ENCODE measurements around the gene WIPF3.

The WIPF3 gene

DNA sequence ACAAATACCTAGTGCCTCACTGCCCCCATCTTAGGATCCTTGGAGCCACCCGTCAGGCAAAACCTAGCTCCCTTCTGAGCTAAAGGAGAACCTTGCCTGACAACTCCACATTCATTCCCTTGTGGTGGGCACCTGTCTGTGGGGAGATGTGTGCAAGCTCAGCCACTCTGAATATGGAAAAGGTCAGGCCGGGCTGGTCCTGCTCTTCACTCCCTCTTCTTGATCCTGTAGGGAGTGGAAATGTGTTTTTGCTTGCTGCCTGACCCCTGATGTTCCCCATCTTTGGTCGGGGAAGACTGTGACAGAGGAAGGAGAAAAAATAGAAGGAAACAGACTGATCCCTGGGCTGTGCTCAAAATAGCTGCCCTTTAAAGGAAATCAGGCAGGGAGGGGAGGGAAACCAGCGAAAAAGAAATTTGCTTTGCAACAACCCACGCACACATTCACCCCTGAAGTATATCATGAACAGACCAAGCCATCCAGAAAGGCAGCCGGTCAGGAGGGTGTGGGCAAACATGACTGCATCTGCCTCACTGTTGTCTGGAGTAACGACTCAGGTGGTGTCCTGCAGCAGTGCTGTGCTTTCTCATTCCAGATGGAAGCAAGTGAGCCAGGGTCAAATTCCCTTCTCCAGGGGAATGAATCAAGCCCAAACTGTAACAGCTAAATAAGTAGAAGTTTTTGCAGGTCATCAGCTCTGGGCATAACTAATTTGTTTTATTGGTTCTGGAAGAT is 109.3 kb downstream of the WIPF3 start:
- Mint-ChIP-seq H3K4me3 (no peak overlapping the region), H3K4me1 (peaks cover 18% of the 10 kb centered on the region), H3K36me3 (ENCODE audit: low read depth) (peaks cover 37% of the 10 kb centered on the region), H3K27ac (peak overlapping the region; percentile 77), H3K27me3 (ENCODE audit: low read depth, poor library complexity) (no peaks in the 10 kb centered on the region), H3K9me3 (no peaks in the 10 kb centered on the region)
- no peak for DNase-seq
- TF ChIP-seq, protein P1, sequence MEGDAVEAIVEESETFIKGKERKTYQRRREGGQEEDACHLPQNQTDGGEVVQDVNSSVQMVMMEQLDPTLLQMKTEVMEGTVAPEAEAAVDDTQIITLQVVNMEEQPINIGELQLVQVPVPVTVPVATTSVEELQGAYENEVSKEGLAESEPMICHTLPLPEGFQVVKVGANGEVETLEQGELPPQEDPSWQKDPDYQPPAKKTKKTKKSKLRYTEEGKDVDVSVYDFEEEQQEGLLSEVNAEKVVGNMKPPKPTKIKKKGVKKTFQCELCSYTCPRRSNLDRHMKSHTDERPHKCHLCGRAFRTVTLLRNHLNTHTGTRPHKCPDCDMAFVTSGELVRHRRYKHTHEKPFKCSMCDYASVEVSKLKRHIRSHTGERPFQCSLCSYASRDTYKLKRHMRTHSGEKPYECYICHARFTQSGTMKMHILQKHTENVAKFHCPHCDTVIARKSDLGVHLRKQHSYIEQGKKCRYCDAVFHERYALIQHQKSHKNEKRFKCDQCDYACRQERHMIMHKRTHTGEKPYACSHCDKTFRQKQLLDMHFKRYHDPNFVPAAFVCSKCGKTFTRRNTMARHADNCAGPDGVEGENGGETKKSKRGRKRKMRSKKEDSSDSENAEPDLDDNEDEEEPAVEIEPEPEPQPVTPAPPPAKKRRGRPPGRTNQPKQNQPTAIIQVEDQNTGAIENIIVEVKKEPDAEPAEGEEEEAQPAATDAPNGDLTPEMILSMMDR (IDR thresholded peaks at IDR 0.05): no peak

DNA sequence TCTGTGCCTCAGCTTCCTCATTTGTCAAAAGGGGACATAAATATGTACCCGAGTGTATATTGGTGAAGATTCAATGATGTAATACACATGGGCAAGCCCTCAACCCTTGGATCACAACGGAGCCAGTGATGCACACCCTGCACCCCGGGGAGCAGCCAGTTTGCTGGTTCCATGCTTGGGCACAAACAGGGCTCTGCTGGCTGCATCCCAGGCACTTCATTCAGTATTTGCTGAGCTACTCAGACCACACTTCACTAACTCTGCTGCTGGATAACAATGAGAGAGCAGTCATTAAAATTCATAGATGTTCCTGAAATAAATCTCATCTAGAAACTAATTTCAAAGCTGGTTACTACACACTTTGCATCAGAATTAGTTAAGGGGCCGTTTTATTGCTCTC is 111.3 kb downstream of the WIPF3 start:
- H3K27ac Mint-ChIP-seq: peak overlapping the region; percentile 78

DNA sequence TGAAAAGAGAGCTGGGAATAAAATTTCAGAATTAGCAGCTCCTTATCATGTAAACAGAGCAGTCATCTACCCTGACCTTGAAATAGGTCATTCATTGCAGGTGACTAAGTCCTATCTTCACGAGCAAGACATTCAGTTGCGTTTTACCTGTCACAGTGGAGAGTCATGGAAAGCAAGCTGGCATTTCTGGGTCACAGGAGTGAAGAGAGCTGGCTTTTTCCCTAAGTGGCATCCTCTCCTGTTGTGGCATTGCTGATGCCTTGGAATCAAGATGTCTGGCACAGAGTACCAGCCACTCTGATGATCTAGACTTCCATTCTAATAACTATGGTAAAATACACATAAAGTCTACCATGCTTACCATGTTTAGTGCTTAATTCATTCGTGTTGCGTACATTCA is 112.5 kb downstream of the WIPF3 start:
- Mint-ChIP-seq H3K4me3 (no peak overlapping the region), H3K9me3 (no peaks in the 10 kb centered on the region), H3K27me3 (ENCODE audit: low read depth, poor library complexity) (no peaks in the 10 kb centered on the region), H3K36me3 (ENCODE audit: low read depth) (peaks cover 48% of the 10 kb centered on the region), H3K27ac (no peak overlapping the region), H3K4me1 (peaks cover 23% of the 10 kb centered on the region)
- no peak for DNase-seq
- TF ChIP-seq, protein P1 (IDR thresholded peaks at IDR 0.05): no peak

More for the DNA sequence above, 111.3 kb downstream of the WIPF3 start:
- Mint-ChIP-seq H3K36me3 (ENCODE audit: low read depth) (peaks cover 46% of the 10 kb centered on the region), H3K9me3 (no peaks in the 10 kb centered on the region), H3K4me1 (peaks cover 23% of the 10 kb centered on the region), H3K27me3 (ENCODE audit: low read depth, poor library complexity) (no peaks in the 10 kb centered on the region), H3K4me3 (no peak overlapping the region)
- TF ChIP-seq, protein P1 (IDR thresholded peaks at IDR 0.05): no peak
- DNase-seq: no peak

DNA sequence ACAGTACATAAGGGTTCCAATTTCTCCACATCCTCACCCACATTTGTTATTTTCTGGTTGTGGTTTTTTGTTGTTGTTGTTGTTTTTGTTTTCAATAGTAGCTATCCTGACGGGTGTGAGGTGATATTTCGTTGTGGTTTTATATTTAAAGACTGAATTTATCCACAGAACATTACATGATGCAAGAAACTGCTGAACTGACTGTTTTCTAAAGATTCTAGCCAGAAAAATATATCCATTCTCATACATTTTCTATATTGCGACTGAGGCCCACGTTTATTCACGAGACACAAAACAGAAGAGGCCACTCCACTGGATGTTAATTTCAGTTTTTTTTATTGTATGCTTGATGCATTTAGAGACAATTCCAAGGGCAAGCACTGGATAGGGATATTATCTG is 113.5 kb downstream of the WIPF3 start:
- TF ChIP-seq, protein P1 (IDR thresholded peaks at IDR 0.05): no peak
- no peak for DNase-seq
- no peak overlapping the region for H3K27ac Mint-ChIP-seq
- H3K27me3 Mint-ChIP-seq (ENCODE audit: low read depth, poor library complexity): no peaks in the 10 kb centered on the region
- no peak overlapping the region for H3K4me3 Mint-ChIP-seq
- H3K4me1 Mint-ChIP-seq: peaks cover 29% of the 10 kb centered on the region
- H3K36me3 Mint-ChIP-seq (ENCODE audit: low read depth): peaks cover 55% of the 10 kb centered on the region
- H3K9me3 Mint-ChIP-seq: no peaks in the 10 kb centered on the region

DNA sequence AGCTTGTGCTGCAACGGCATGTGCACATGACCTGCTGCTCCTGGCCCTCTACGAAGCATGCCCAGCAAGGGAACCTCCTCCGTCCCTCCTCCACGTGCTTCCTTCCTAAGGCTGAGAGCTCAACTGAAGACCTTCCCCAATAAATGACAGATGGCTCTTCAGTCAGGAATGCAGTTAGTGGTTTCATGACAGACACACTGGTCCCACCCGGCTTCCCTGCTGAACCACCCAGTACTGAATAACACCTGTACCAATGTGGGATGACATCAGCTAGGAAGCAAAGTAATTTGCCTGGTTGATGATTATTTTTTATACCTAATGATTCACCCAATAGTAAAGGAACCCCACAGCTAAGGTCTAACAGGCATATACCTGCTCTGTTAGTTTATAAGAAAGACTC is 114.2 kb downstream of the WIPF3 start:
- TF ChIP-seq, protein P1 (IDR thresholded peaks at IDR 0.05): no peak
- DNase-seq: no peak
- peaks cover 27% of the 10 kb centered on the region for H3K4me1 Mint-ChIP-seq
- no peaks in the 10 kb centered on the region for H3K27me3 Mint-ChIP-seq (ENCODE audit: low read depth, poor library complexity)
- no peak overlapping the region for H3K4me3 Mint-ChIP-seq
- H3K36me3 Mint-ChIP-seq (ENCODE audit: low read depth): peaks cover 62% of the 10 kb centered on the region
- no peaks in the 10 kb centered on the region for H3K9me3 Mint-ChIP-seq
- no peak overlapping the region for H3K27ac Mint-ChIP-seq

DNA sequence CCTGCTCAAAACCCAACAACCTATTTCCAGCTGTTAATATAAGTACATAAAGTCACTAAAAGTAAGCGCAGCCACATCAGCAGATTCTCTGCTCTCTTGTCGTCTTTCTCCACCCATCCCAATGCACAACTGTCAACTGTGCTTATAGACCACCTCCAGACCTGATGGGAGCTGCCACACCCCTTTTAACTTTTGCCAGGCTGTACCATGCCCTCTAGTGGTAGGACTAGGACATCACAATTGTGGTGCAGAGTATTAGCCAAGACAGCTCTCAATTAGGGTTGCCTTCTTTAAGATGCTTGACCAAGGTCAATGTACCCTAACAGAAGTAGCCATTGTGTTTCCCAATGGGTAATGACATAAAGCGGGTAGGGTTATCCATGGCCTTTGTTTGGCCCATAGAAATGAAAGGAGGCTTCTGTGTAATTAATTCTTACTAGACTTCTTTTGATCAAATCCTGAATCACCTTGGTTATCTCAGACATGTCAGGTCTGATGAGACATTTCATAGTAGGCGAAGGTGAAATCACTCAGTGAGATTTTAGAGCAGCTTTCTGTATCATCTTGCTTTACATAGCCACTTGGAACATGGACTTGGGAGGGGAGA is 115.2 kb downstream of the WIPF3 start:
- no peak overlapping the region for H3K4me3 Mint-ChIP-seq
- no peak overlapping the region for H3K27ac Mint-ChIP-seq
- no peaks in the 10 kb centered on the region for H3K27me3 Mint-ChIP-seq (ENCODE audit: low read depth, poor library complexity)
- H3K4me1 Mint-ChIP-seq: peaks cover 23% of the 10 kb centered on the region
- DNase-seq: peak; percentile 57
- H3K9me3 Mint-ChIP-seq: no peaks in the 10 kb centered on the region
- H3K36me3 Mint-ChIP-seq (ENCODE audit: low read depth): peaks cover 63% of the 10 kb centered on the region
- TF ChIP-seq, protein P1 (IDR thresholded peaks at IDR 0.05): peak; percentile 89
